ENCODE results near the gene RHOH.

The RHOH gene

DNA sequence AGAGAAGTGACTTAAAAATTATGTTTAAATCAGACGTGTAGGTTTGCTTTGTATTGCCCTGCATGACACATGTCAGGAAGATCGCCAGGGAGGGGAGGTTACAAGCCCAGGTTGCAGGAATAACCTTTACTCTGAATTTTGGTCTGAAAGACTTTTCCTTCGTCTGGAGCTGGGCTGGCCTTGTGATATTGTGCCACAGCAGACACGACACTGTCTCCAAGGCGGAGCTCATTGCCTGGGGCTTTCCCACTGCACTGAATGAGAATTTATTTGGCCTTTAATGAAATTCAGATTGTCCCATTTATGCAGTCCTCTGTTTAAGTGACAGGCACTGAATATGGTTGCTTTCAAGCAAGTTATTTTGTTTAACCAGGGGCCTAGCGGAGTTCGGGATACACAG is 45.1 kb downstream of the RHOH start:
- Histone ChIP-seq H3K9me2 (replicated peaks; ENCODE audit: control insufficient read depth, low read length) (no peaks in the 10 kb centered on the region), H4K20me1 (ENCODE audit: control insufficient read depth, insufficient read depth, low read depth, low read length) (peaks cover 69% of the 10 kb centered on the region), H3K27ac (ENCODE audit: low read depth, low read length) (no peak overlapping the region), H3K4me2 (ENCODE audit: low read length) (no peak overlapping the region), H3K4me1 (ENCODE audit: control insufficient read depth, low read length) (peaks cover 88% of the 10 kb centered on the region), H3F3A (ENCODE audit: control insufficient read depth, insufficient read depth) (peaks cover 88% of the 10 kb centered on the region), H3K27me3 (ENCODE audit: control insufficient read depth, low read length) (no peaks in the 10 kb centered on the region), H3K79me2 (ENCODE audit: control insufficient read depth, low read length) (peaks cover 91% of the 10 kb centered on the region), H3K9me3 (ENCODE audit: control insufficient read depth, insufficient read depth, low read length) (no peaks in the 10 kb centered on the region), H3K36me3 (ENCODE audit: control insufficient read depth, low read length) (peaks cover 96% of the 10 kb centered on the region), H3K4me3 (ENCODE audit: low read length) (no peak overlapping the region)
- TF ChIP-seq EZH2phosphoT487 (IDR thresholded peaks at IDR 0.05; ENCODE audit: borderline replicate concordance, low read length), result no peak
- TF ChIP-seq, protein P1, sequence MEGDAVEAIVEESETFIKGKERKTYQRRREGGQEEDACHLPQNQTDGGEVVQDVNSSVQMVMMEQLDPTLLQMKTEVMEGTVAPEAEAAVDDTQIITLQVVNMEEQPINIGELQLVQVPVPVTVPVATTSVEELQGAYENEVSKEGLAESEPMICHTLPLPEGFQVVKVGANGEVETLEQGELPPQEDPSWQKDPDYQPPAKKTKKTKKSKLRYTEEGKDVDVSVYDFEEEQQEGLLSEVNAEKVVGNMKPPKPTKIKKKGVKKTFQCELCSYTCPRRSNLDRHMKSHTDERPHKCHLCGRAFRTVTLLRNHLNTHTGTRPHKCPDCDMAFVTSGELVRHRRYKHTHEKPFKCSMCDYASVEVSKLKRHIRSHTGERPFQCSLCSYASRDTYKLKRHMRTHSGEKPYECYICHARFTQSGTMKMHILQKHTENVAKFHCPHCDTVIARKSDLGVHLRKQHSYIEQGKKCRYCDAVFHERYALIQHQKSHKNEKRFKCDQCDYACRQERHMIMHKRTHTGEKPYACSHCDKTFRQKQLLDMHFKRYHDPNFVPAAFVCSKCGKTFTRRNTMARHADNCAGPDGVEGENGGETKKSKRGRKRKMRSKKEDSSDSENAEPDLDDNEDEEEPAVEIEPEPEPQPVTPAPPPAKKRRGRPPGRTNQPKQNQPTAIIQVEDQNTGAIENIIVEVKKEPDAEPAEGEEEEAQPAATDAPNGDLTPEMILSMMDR (IDR thresholded peaks at IDR 0.05; ENCODE audit: low read depth, low read length, poor library complexity, severe bottlenecking), result no peak

DNA sequence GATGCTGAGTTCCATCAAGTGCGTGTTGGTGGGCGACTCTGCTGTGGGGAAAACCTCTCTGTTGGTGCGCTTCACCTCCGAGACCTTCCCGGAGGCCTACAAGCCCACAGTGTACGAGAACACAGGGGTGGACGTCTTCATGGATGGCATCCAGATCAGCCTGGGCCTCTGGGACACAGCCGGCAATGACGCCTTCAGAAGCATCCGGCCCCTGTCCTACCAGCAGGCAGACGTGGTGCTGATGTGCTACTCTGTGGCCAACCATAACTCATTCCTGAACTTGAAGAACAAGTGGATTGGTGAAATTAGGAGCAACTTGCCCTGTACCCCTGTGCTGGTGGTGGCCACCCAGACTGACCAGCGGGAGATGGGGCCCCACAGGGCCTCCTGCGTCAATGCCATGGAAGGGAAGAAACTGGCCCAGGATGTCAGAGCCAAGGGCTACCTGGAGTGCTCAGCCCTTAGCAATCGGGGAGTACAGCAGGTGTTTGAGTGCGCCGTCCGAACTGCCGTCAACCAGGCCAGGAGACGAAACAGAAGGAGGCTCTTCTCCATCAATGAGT is 46.6 kb downstream of the RHOH start:
- H3K4me2 ChIP-seq (ENCODE audit: low read length), result no peak overlapping the region
- H3K9me2 ChIP-seq (replicated peaks; ENCODE audit: control insufficient read depth, low read length), result no peaks in the 10 kb centered on the region
- H3K36me3 ChIP-seq (ENCODE audit: control insufficient read depth, low read length), result peaks cover 85% of the 10 kb centered on the region
- H3K4me3 ChIP-seq (ENCODE audit: low read length), result no peak overlapping the region
- H3K27ac ChIP-seq (ENCODE audit: low read depth, low read length), result no peak overlapping the region
- no peak for TF ChIP-seq EZH2phosphoT487 (IDR thresholded peaks at IDR 0.05; ENCODE audit: borderline replicate concordance, low read length)
- H3F3A ChIP-seq (ENCODE audit: control insufficient read depth, insufficient read depth), result peaks cover 90% of the 10 kb centered on the region
- no peaks in the 10 kb centered on the region for H3K9me3 ChIP-seq (ENCODE audit: control insufficient read depth, insufficient read depth, low read length)
- peaks cover 57% of the 10 kb centered on the region for H4K20me1 ChIP-seq (ENCODE audit: control insufficient read depth, insufficient read depth, low read depth, low read length)
- no peaks in the 10 kb centered on the region for H3K27me3 ChIP-seq (ENCODE audit: control insufficient read depth, low read length)
- H3K79me2 ChIP-seq (ENCODE audit: control insufficient read depth, low read length), result peaks cover 76% of the 10 kb centered on the region
- H3K4me1 ChIP-seq (ENCODE audit: control insufficient read depth, low read length), result peaks cover 78% of the 10 kb centered on the region

DNA sequence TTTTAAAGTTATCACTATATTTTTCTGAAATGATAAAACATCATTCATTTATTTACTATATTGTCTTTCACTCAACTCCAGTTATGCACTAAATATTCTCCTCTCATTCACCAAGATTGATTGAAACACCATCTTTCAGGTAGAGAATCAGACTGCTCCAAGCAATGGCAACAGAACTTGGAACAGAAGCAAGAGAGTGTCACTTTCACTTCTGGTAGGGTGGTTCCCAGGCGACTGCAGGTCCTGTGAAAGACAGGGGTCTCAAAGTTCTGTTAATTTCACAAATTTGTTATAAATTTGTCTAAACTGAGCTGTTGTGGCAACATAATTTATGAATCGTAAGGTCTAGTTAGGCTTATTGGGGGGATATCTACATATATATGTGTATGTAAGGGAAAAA is 47.8 kb downstream of the RHOH start:
- no peak overlapping the region for H3K27ac ChIP-seq (ENCODE audit: low read depth, low read length)
- H3F3A ChIP-seq (ENCODE audit: control insufficient read depth, insufficient read depth), result peaks cover 93% of the 10 kb centered on the region

DNA sequence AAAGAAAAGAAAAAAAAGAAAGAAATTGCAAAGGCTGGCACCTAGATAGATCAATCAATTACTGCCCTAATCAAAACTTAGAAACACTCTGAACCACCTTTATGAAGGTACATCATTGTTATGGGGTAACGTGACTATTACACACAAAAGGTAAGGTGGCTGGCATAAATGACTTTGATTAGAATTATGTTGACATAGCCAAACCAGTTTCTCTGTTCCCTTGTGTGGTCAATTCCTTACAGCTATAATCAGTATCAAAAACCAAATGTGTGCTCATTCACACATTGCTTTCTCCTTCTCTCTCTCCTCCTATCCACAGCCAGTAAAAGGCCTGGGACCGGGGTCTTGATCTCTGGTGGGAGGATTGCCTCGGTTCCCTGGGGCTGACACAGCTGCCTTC is 48.7 kb downstream of the RHOH start:
- peaks cover 66% of the 10 kb centered on the region for H3K36me3 ChIP-seq (ENCODE audit: control insufficient read depth, low read length)
- TF ChIP-seq EZH2phosphoT487 (IDR thresholded peaks at IDR 0.05; ENCODE audit: borderline replicate concordance, low read length), result no peak
- TF ChIP-seq, protein P1 (IDR thresholded peaks at IDR 0.05; ENCODE audit: low read depth, low read length, poor library complexity, severe bottlenecking), result no peak
- H4K20me1 ChIP-seq (ENCODE audit: control insufficient read depth, insufficient read depth, low read depth, low read length), result peaks cover 43% of the 10 kb centered on the region
- no peaks in the 10 kb centered on the region for H3K9me2 ChIP-seq (replicated peaks; ENCODE audit: control insufficient read depth, low read length)
- no peaks in the 10 kb centered on the region for H3K9me3 ChIP-seq (ENCODE audit: control insufficient read depth, insufficient read depth, low read length)
- peaks cover 97% of the 10 kb centered on the region for H3F3A ChIP-seq (ENCODE audit: control insufficient read depth, insufficient read depth)
- H3K27ac ChIP-seq (ENCODE audit: low read depth, low read length), result peak overlapping the region; percentile 30; the same call in 1 of the 2 replicates
- H3K4me1 ChIP-seq (ENCODE audit: control insufficient read depth, low read length), result peaks cover 60% of the 10 kb centered on the region
- H3K4me2 ChIP-seq (ENCODE audit: low read length), result no peak overlapping the region; the same call in 1 of the 2 replicates
- H3K4me3 ChIP-seq (ENCODE audit: low read length), result no peak overlapping the region
- H3K79me2 ChIP-seq (ENCODE audit: control insufficient read depth, low read length), result peaks cover 55% of the 10 kb centered on the region
- no peaks in the 10 kb centered on the region for H3K27me3 ChIP-seq (ENCODE audit: control insufficient read depth, low read length)

More for the DNA sequence above, 47.8 kb downstream of the RHOH start:
- Histone ChIP-seq H3K9me2 (replicated peaks; ENCODE audit: control insufficient read depth, low read length) (no peaks in the 10 kb centered on the region), H3K36me3 (ENCODE audit: control insufficient read depth, low read length) (peaks cover 74% of the 10 kb centered on the region), H3K27me3 (ENCODE audit: control insufficient read depth, low read length) (no peaks in the 10 kb centered on the region), H3K4me2 (ENCODE audit: low read length) (no peak overlapping the region), H3K4me1 (ENCODE audit: control insufficient read depth, low read length) (peaks cover 68% of the 10 kb centered on the region), H3K9me3 (ENCODE audit: control insufficient read depth, insufficient read depth, low read length) (no peaks in the 10 kb centered on the region), H4K20me1 (ENCODE audit: control insufficient read depth, insufficient read depth, low read depth, low read length) (peaks cover 49% of the 10 kb centered on the region), H3K4me3 (ENCODE audit: low read length) (no peak overlapping the region), H3K79me2 (ENCODE audit: control insufficient read depth, low read length) (peaks cover 64% of the 10 kb centered on the region)
- TF ChIP-seq, protein P1 (IDR thresholded peaks at IDR 0.05; ENCODE audit: low read depth, low read length, poor library complexity, severe bottlenecking), result no peak
- TF ChIP-seq EZH2phosphoT487 (IDR thresholded peaks at IDR 0.05; ENCODE audit: borderline replicate concordance, low read length), result no peak

Measured in DOHH2 (cell line).